CD4-positive, alpha-beta T cell treated with Interleukin-6 at 100 ng/mL for 8 hours (primary cell): ENCODE data around the gene SDE2.
"Not testable (repeated sequence)": the region's sequence is repeated elsewhere in the genome, so short reads cannot be mapped to it uniquely, and the experiment has no call there.

Experiments used
- DNase-seq: peaks from one replicate; pipeline ENCODE4 v3.0.0-alpha.2; 2020; ENCODE audit warnings: mixed read lengths, low spot score

Gene SDE2

GRCh38 chr1:225941942-225942222, 57.3 kb downstream of the SDE2 start:
- DNase-seq: no peak

GRCh38 chr1:225941187-225941941, 57.8 kb downstream of the SDE2 start, which contains the start of gene LEFTY2:
Gene LEFTY2 (minus strand): TSS chr1:225941220. CDS start chr1:225941140, 80 bp downstream.
- no peak for DNase-seq

GRCh38 chr1:225940385-225941151, 58.6 kb downstream of the SDE2 start:
- DNase-seq: no peak

- not testable (repeated sequence) for DNase-seq
Measured at GRCh38 chr1:225939939-225940310, 59.2 kb downstream of the SDE2 start.

- DNase-seq: not testable (repeated sequence)
Measured at GRCh38 chr1:225939097-225939938, 59.8 kb downstream of the SDE2 start.

- no peak for DNase-seq
Measured at GRCh38 chr1:225937048-225937968, 61.8 kb downstream of the SDE2 start.

GRCh38 chr1:225936523-225936922, 62.6 kb downstream of the SDE2 start:
- no peak for DNase-seq

- DNase-seq: not testable (repeated sequence)
Measured at GRCh38 chr1:225936086-225936485, 63.1 kb downstream of the SDE2 start.

GRCh38 chr1:225934711-225935110, 64.4 kb downstream of the SDE2 start:
- DNase-seq: no peak

- no peak for DNase-seq
Measured at GRCh38 chr1:225933072-225933471, 66.1 kb downstream of the SDE2 start.
